ENCODE data around the gene GALNT11. TPM values are rescaled to one million over a fixed set of nuclear protein-coding genes. Genes with fewer than 3 reads are reported as not detected.

GALNT11 gene
- total and polyA plus RNA-seq, 12 donors: 13.2 to 28.4 (median 21.7) TPM

DNA sequence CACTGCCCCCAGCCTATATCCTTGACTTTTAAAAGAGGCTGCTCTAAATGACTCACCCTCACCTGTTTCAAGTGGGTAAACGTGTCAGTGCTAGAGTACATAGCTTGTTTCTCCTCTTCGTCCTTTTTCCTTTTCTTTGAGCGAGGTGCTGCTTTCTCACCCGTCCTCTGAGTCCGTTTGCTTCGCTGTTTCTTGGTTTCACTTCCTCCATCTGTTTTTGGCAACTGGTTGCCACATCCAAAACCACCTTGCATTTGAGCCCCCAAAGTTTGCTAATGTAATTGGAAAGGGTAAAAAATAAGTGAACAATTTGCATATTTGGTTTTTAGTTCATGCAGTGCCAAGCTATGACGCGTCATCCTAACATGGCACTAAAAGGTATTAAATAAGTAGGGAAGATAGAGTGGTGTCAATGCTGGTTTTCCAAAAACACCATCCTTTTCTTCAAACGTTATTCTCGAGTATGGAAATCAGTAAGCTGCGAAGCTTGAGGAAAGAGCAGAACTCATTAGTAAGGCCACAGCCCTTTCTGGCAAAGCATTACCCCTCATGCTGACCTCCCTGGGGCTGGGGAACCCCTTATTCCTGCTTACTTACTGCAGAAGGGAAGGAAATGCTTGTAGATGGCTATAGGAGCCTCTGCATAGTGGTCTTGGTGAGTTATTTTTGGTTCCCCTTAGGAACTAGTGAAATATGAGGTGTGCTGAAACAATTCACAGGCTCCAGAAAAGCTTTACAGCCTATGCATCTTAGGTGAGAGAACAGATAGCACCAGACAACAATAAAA, 133.5 kb downstream of the GALNT11 start:
- H3K27me3 ChIP-seq: no peaks in the 10 kb centered on the region
- no peak for ATAC-seq
- H3K36me3 ChIP-seq: peaks cover 0 to 100% (median 49%) of the 10 kb centered on the region in 9 donors
- WGBS, 2 donors: 87 to 91% methylated on average over 11 of the region's 11 CpGs
- intact Hi-C loops (cut with DNase I): loop anchor here in 1 of 10 donors (2.0 kb wide), 1 partner anchor 36 kb away; no protein-coding TSS in a partner anchor
- no peak overlapping the region for H3K4me3 ChIP-seq
- TF ChIP-seq, protein P1, sequence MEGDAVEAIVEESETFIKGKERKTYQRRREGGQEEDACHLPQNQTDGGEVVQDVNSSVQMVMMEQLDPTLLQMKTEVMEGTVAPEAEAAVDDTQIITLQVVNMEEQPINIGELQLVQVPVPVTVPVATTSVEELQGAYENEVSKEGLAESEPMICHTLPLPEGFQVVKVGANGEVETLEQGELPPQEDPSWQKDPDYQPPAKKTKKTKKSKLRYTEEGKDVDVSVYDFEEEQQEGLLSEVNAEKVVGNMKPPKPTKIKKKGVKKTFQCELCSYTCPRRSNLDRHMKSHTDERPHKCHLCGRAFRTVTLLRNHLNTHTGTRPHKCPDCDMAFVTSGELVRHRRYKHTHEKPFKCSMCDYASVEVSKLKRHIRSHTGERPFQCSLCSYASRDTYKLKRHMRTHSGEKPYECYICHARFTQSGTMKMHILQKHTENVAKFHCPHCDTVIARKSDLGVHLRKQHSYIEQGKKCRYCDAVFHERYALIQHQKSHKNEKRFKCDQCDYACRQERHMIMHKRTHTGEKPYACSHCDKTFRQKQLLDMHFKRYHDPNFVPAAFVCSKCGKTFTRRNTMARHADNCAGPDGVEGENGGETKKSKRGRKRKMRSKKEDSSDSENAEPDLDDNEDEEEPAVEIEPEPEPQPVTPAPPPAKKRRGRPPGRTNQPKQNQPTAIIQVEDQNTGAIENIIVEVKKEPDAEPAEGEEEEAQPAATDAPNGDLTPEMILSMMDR (IDR thresholded peaks at IDR 0.05): no peak
- no peak for DNase-seq
- peaks cover 0 to 5% (median 0%) of the 10 kb centered on the region in 9 donors for H3K4me1 ChIP-seq
- H3K27ac ChIP-seq: no peak overlapping the region
- H3K9me3 ChIP-seq: no peaks in the 10 kb centered on the region

DNA sequence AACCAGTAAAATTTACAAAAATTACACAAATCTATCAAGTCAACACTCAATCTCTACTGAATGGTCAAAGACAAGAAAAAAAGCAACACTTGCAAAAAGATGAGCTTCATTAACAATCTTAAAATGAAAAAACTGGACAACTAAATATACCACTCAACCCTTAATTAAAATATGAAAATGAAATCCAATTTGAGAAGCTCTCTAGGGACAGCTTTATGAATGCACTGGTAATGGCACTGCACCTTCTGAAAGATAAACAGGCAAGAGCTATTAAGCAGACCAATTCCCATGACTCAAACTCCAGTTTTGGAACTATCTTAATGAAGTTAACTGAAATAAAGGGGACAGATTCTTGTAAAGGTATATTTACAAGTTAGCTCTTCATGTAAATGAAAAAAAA, 135.7 kb downstream of the GALNT11 start:
- TF ChIP-seq, protein P1 (IDR thresholded peaks at IDR 0.05): no peak
- intact Hi-C loops (cut with DNase I): no loop called here
- H3K9me3 ChIP-seq: no peaks in the 10 kb centered on the region
- H3K27me3 ChIP-seq: no peaks in the 10 kb centered on the region
- H3K4me1 ChIP-seq: peaks cover 0 to 5% (median 0%) of the 10 kb centered on the region in 9 donors
- ATAC-seq: no peak
- H3K4me3 ChIP-seq: no peak overlapping the region
- H3K27ac ChIP-seq: no peak overlapping the region
- DNase-seq: no peak
- peaks cover 0 to 100% (median 54%) of the 10 kb centered on the region in 9 donors for H3K36me3 ChIP-seq

DNA sequence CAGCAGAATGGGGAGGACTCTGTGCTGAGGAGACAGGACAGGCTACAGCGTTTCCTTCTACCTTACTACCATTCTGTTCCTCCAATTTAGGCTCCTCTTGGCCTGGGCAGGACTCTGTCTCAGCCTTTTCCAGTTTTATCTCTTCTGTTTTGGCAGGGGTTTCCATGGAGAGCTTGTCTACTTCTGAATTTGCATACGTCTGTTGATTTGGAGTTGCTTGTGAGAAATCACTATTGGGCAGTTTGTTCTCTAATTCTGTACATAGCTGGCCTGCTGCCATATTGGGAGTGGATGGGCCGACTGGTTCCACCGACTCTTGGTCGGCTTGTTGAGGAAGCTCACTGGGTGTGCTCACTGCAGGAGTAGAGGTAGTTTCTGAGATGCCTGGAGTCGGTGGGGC, 136.8 kb downstream of the GALNT11 start:
- H3K36me3 ChIP-seq: peaks cover 0 to 100% (median 57%) of the 10 kb centered on the region in 9 donors
- TF ChIP-seq, protein P1 (IDR thresholded peaks at IDR 0.05): no peak
- ATAC-seq: no peak

More for the DNA sequence above, 136.8 kb downstream of the GALNT11 start:
- no peak overlapping the region for H3K27ac ChIP-seq
- WGBS, 2 donors: 71 to 72% methylated on average over 6 of the region's 6 CpGs
- intact Hi-C loops (cut with DNase I): no loop called here
- H3K4me3 ChIP-seq: no peak overlapping the region
- H3K27me3 ChIP-seq: no peaks in the 10 kb centered on the region
- H3K4me1 ChIP-seq: peaks cover 0 to 5% (median 0%) of the 10 kb centered on the region in 9 donors
- no peak for DNase-seq
- no peaks in the 10 kb centered on the region for H3K9me3 ChIP-seq

Other genes with a start within 250 kb of the GALNT11 start
- gene PRKAG2, start 148.6 kb upstream of the GALNT11 start, total RNA-seq: 100 to 1,000 TPM; 101 to 156 (median 121) TPM
- 10 to 100 TPM; 52.4 to 68.0 TPM for gene PRKAG2, start 148.6 kb upstream of the GALNT11 start, polyA plus RNA-seq
- gene GALNTL5, start 69.2 kb upstream of the GALNT11 start, total RNA-seq: under 1 TPM in 1 of 10 donors, not detected in 9; 0.17 TPM
- not detected for gene GALNTL5, start 69.2 kb upstream of the GALNT11 start, polyA plus RNA-seq